C1 segment of cervical spinal cord (tissue), 14 donors: ENCODE data around the gene PCK2.
A peak's percentile ranks its signal among the peaks of the same experiment; 100 is the strongest.

Experiments
- DNase-seq, 14 donors: peaks; one replicate each; lab custom pipeline; 2025; lab: John Stamatoyannopoulos, UW

Gene PCK2

GRCh38 chr14:24135834-24136683 is 41.9 kb downstream of the PCK2 start, which contains the start of gene PSME1:
PSME1 (plus strand) TSS chr14:24136194; CDS start chr14:24136263, 69 bp downstream.
- DNase-seq = peak; percentile 29 to 94 (median 88)

- DNase-seq = no peak
These were observed 42.8 kb downstream of the PCK2 start for GRCh38 chr14:24136684-24137528.

GRCh38 chr14:24137529-24138395 is 43.7 kb downstream of the PCK2 start:
- DNase-seq = no peak

GRCh38 chr14:24138396-24139271 is 44.5 kb downstream of the PCK2 start:
- no peak for DNase-seq

- no peak for DNase-seq
These were observed 45.3 kb downstream of the PCK2 start for GRCh38 chr14:24139272-24139934.

- peak; percentile 90 to 99 (median 98) for DNase-seq
These were observed 47.2 kb downstream of the PCK2 start, which contains the start of gene EMC9 for GRCh38 chr14:24141097-24141880. EMC9 (minus strand) TSS chr14:24141591; CDS start chr14:24141304, 287 bp downstream.

GRCh38 chr14:24143511-24143910 is 49.4 kb downstream of the PCK2 start:
- no peak for DNase-seq

- no peak for DNase-seq
These were observed 50.3 kb downstream of the PCK2 start for GRCh38 chr14:24144451-24144850.

- DNase-seq = no peak
These were observed 51.1 kb downstream of the PCK2 start for GRCh38 chr14:24145219-24145618.

GRCh38 chr14:24145690-24146452 is 51.8 kb downstream of the PCK2 start:
- DNase-seq = no peak

GRCh38 chr14:24146453-24146977 is 52.4 kb downstream of the PCK2 start, which contains the start of gene PSME2:
PSME2 (minus strand) TSS chr14:24146610; CDS start chr14:24146581, 29 bp downstream.
- DNase-seq = peak; percentile 46 to 94 (median 87)

GRCh38 chr14:24146978-24147760 is 53.1 kb downstream of the PCK2 start, which contains the start of gene RNF31:
RNF31 (plus strand) TSS chr14:24147498; CDS start chr14:24147699, 201 bp downstream.
- DNase-seq = peak; percentile 73 to 97 (median 94)

- no peak for DNase-seq
These were observed 53.8 kb downstream of the PCK2 start for GRCh38 chr14:24147761-24148428.

- DNase-seq = no peak
These were observed 55.3 kb downstream of the PCK2 start for GRCh38 chr14:24149302-24149969.

GRCh38 chr14:24150061-24150460 is 56.0 kb downstream of the PCK2 start:
- DNase-seq = no peak

GRCh38 chr14:24150567-24150966 is 56.5 kb downstream of the PCK2 start:
- DNase-seq = no peak
